ENCODE data around the gene SCFD2. TPM values are rescaled to one million over a fixed set of nuclear protein-coding genes. Genes with fewer than 3 reads are reported as not detected.

SCFD2 gene
- total RNA-seq, 4 donors from 2014 or later = 24.7 to 49.2 (median 33.9) TPM

DNA sequence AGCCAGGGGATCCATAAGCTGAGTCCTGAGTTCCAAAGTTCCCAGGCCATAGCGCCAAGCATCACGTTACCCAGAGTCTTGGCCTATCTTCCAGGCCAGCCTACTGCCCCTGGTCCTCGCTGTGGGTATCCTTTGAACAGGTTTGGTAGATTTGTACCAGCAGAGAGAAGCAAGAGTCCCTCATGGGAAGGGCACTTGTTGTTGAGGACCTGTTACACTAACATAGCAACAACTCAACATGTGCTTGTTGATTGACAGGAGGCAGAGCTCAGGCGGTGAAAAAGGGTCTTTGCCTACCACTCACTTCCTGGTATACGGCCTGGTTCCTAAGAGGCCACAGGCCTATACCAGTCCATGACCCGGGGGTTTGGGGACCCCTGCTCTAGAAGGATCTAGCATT, 365.3 kb downstream of the SCFD2 start:
- H3K36me3 ChIP-seq = no peaks in the 10 kb centered on the region
- no peak overlapping the region for H3K4me3 ChIP-seq
- H3K27me3 ChIP-seq = no peaks in the 10 kb centered on the region
- H3K9me3 ChIP-seq = no peaks in the 10 kb centered on the region
- no peak overlapping the region for H3K27ac ChIP-seq
- H3K4me1 ChIP-seq = peaks cover 0 to 31% (median 12%) of the 10 kb centered on the region in 4 donors
- no peak for DNase-seq (ENCODE audit: low spot score in 2 of 2)
- WGBS, 2 donors = 89 to 92% methylated on average over 6 of the region's 6 CpGs
- TF ChIP-seq EP300 (IDR thresholded peaks at IDR 0.05) = no peak
- no peak for TF ChIP-seq POLR2A (IDR thresholded peaks at IDR 0.05)
- TF ChIP-seq, protein P1, sequence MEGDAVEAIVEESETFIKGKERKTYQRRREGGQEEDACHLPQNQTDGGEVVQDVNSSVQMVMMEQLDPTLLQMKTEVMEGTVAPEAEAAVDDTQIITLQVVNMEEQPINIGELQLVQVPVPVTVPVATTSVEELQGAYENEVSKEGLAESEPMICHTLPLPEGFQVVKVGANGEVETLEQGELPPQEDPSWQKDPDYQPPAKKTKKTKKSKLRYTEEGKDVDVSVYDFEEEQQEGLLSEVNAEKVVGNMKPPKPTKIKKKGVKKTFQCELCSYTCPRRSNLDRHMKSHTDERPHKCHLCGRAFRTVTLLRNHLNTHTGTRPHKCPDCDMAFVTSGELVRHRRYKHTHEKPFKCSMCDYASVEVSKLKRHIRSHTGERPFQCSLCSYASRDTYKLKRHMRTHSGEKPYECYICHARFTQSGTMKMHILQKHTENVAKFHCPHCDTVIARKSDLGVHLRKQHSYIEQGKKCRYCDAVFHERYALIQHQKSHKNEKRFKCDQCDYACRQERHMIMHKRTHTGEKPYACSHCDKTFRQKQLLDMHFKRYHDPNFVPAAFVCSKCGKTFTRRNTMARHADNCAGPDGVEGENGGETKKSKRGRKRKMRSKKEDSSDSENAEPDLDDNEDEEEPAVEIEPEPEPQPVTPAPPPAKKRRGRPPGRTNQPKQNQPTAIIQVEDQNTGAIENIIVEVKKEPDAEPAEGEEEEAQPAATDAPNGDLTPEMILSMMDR (IDR thresholded peaks at IDR 0.05) = no peak

DNA sequence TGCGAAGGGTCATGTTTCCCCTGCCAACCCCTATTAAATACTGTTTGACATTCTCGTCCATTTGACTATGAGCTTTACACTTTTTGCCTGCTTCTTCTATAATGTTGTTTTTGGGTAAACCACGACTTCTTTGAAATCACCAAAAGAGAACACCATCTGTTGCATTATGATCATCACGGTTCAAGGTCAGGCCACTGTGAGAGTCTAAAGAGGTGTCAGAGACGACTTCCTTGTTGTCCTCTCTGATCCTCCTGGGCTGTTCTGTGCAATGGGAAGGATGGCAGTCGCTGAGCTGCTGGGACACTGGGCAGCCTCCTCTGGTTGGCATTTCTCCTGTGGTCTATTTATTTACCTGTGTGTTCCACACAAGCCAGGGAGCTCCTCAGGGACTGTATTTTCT, 366.2 kb downstream of the SCFD2 start:
- 86 to 91% methylated on average over 6 of the region's 6 CpGs for WGBS, 2 donors
- no peak overlapping the region for H3K27ac ChIP-seq
- no peaks in the 10 kb centered on the region for H3K9me3 ChIP-seq
- DNase-seq (ENCODE audit: low spot score in 2 of 2) = no peak
- no peak for TF ChIP-seq EP300 (IDR thresholded peaks at IDR 0.05)
- TF ChIP-seq, protein P1 (IDR thresholded peaks at IDR 0.05) = no peak
- TF ChIP-seq POLR2A (IDR thresholded peaks at IDR 0.05) = no peak
- H3K4me3 ChIP-seq = no peak overlapping the region
- H3K4me1 ChIP-seq = peaks cover 0 to 32% (median 12%) of the 10 kb centered on the region in 4 donors
- no peaks in the 10 kb centered on the region for H3K36me3 ChIP-seq
- H3K27me3 ChIP-seq = no peaks in the 10 kb centered on the region

DNA sequence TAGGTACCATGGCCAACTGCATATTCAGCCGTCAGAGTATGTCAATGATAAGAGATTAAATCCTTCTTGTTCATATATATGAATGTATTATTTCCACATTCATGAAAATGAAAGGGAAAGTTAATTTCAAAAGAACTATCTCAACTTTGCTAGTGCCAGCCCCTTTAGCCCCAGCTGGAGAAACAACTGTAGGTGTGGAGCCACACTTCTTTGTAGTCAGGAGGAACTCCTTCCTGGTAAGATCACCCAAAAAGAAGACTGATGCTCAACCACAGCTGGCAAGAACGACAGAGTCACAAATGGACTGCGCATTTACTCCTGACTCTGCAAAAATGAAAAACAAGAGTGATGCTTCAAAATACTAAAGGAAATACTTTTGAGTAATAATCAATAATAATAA, 367.4 kb downstream of the SCFD2 start:
- Histone ChIP-seq H3K27ac (peak overlapping the region in 1 of 4 donors; percentile 74), H3K9me3 (no peaks in the 10 kb centered on the region), H3K36me3 (no peaks in the 10 kb centered on the region), H3K27me3 (no peaks in the 10 kb centered on the region), H3K4me1 (peaks cover 0 to 36% (median 12%) of the 10 kb centered on the region in 4 donors), H3K4me3 (no peak overlapping the region)
- no peak for TF ChIP-seq POLR2A (IDR thresholded peaks at IDR 0.05)
- TF ChIP-seq, protein P1 (IDR thresholded peaks at IDR 0.05) = no peak
- no peak for TF ChIP-seq EP300 (IDR thresholded peaks at IDR 0.05)
- DNase-seq (ENCODE audit: low spot score in 2 of 2) = no peak
- 85 to 94% methylated on average over 3 of the region's 3 CpGs for WGBS, 2 donors

DNA sequence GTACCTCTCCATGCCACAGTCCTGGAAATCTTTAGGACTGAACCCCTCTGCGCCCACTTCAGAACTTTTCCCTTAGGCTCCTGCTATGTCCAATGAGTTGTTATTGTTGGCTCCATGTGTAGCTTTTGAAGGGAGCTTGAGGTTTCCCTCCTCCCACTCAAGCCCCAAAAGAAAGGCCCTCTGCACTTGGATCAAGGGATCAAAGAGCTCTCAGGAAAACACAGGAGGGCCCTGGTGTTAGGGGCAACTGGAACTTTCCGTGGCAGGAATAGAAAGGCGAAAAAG, 368.8 kb downstream of the SCFD2 start:
- Histone ChIP-seq H3K4me3 (no peak overlapping the region), H3K4me1 (peaks cover 0 to 36% (median 12%) of the 10 kb centered on the region in 4 donors), H3K27ac (peak overlapping the region in 2 of 4 donors; percentile 63 to 74), H3K36me3 (no peaks in the 10 kb centered on the region), H3K9me3 (no peaks in the 10 kb centered on the region), H3K27me3 (no peaks in the 10 kb centered on the region)
- TF ChIP-seq POLR2A (IDR thresholded peaks at IDR 0.05) (no peak), EP300 (IDR thresholded peaks at IDR 0.05) (no peak)
- TF ChIP-seq, protein P1 (IDR thresholded peaks at IDR 0.05) = no peak
- DNase-seq (ENCODE audit: low spot score in 2 of 2) = no peak
- WGBS, 2 donors = 45 to 69% methylated on average over 3 of the region's 3 CpGs

DNA sequence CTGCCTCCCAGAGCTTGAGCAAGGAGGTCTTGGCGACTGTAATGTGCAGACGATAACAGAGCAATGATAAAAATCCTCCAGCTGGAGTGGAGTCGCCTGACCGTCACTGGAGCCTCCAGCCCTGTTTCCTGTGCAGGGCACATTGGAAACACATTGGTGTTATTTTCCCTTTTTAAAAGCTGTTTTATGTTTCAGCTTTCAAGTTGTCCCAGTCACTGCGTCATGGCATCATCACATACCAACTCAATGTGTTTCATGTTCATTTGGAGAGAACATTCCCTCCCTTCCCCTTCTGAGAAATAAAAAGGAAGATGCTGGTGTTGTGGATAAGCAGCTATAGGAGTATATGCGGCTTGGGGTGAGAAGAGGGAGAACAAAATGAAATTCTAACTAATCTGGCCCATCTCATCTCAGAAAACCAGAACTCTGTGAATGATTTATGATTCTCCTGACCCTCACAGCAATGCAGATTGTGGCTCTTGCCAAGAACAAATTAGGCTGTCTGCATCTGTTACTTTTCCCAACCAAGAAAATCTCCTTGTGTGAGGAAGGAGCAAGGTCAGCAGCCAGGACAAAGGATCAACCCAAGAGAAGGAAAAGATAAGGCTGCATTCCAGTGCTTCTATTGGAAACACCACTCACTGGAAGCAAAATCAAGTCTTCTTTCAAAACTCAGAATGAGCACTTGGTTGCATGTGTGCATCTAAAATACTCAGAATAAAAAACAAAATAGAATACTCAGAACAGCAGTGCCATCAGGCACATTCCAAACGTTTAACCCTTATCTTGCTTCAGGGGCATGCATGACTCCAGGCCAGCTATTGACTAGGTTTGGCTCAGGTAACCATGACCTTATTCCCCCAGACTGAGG, 369.4 kb downstream of the SCFD2 start:
- peak in 1 of 2 donors; percentile 34 for DNase-seq (ENCODE audit: low spot score in 2 of 2)
- Histone ChIP-seq H3K9me3 (no peaks in the 10 kb centered on the region), H3K4me1 (peaks cover 0 to 36% (median 12%) of the 10 kb centered on the region in 4 donors), H3K36me3 (no peaks in the 10 kb centered on the region), H3K27me3 (no peaks in the 10 kb centered on the region), H3K4me3 (no peak overlapping the region), H3K27ac (peak overlapping the region in 2 of 4 donors; percentile 63 to 74)
- TF ChIP-seq EP300 (IDR thresholded peaks at IDR 0.05) = peak in 1 of 2 donors; percentile 62
- no peak for TF ChIP-seq POLR2A (IDR thresholded peaks at IDR 0.05)
- 47 to 66% methylated on average over 7 of the region's 7 CpGs for WGBS, 2 donors
